BJ (cell line): ENCODE data around the gene ADRA2C. TPM values are rescaled to one million over a fixed set of nuclear protein-coding genes. Genes with fewer than 3 reads are reported as not detected.

ENCODE experiments used
- CTCF ChIA-PET: fragments of 350-600 bp; formaldehyde crosslinking; extraction: SDS; loops from one replicate; lab custom pipeline; 2021; ENCODE audit warnings: antibody characterized with exemption, inconsistent platforms; lab: Yijun Ruan, JAX
- POLR2A ChIA-PET: fragments of 300-600 bp; sonication (Branson Sonifier 250); formaldehyde crosslinking; extraction: SDS; loops from one replicate; lab custom pipeline; 2021; ENCODE audit warnings: antibody characterized with exemption; lab: Charles Lee
- DNase-seq: peaks from one replicate; pipeline ENCODE4 v3.0.0-alpha.2; 2011; ENCODE audit warnings: low read depth
- H3K27me3 ChIP-seq: 2 replicates; pipeline ENCODE4 v1.6.0; 2011; ENCODE audit warnings: low read length; ENCODE audit not compliant: control insufficient read depth, insufficient read depth
- H3K36me3 ChIP-seq: 2 replicates; pipeline ENCODE4 v1.5.1; 2011; ENCODE audit warnings: low read length; ENCODE audit not compliant: control insufficient read depth, insufficient read depth
- H3K4me3 ChIP-seq: 2 replicates; pipeline ENCODE4 v1.5.1; 2011; ENCODE audit warnings: low read depth, mild to moderate bottlenecking, control low read depth, low read length
- CTCF ChIP-seq: IDR thresholded peaks from 2 replicates; pipeline ENCODE4 v1.5.1; 2011; ENCODE audit warnings: low read depth, mild to moderate bottlenecking, control low read depth, inconsistent platforms, low read length, moderate library complexity; ENCODE audit not compliant: insufficient read depth
- polyA plus RNA-seq: library from polyadenylated mRNA; depleted of rRNA; stranded (reverse); fragments of >200 nt; gene quantifications from 2 replicates; pipeline ENCODE4 v1.2.3, GENCODE V29; 2011

The ADRA2C gene
- polyA plus RNA-seq, 1 experiment: 0.20 TPM

GRCh38 chr4:3790006-3790561 lies 23.9 kb downstream of the ADRA2C start:
- no peak overlapping the region for H3K4me3 ChIP-seq
- POLR2A ChIA-PET: no interaction called here
- no peaks in the 10 kb centered on the region for H3K36me3 ChIP-seq
- TF ChIP-seq CTCF: no peak
- no peak for DNase-seq
- CTCF ChIA-PET: no interaction called here
- no peaks in the 10 kb centered on the region for H3K27me3 ChIP-seq

GRCh38 chr4:3791256-3791655 lies 25.1 kb downstream of the ADRA2C start:
- Histone ChIP-seq H3K4me3 (no peak overlapping the region), H3K27me3 (no peaks in the 10 kb centered on the region), H3K36me3 (no peaks in the 10 kb centered on the region)
- no peak for DNase-seq
- CTCF ChIA-PET: no interaction called here
- POLR2A ChIA-PET: no interaction called here
- TF ChIP-seq CTCF: no peak

- no peak overlapping the region for H3K4me3 ChIP-seq
- ChIA-PET CTCF (no interaction called here), POLR2A (no interaction called here)
- no peak for DNase-seq
- H3K36me3 ChIP-seq: no peaks in the 10 kb centered on the region
- TF ChIP-seq CTCF: no peak
- H3K27me3 ChIP-seq: no peaks in the 10 kb centered on the region
Measured at GRCh38 chr4:3791910-3792542, 25.8 kb downstream of the ADRA2C start.

GRCh38 chr4:3792813-3793212 lies 26.6 kb downstream of the ADRA2C start:
- ChIA-PET CTCF (no interaction called here), POLR2A (no interaction called here)
- no peak for DNase-seq
- Histone ChIP-seq H3K4me3 (no peak overlapping the region), H3K36me3 (no peaks in the 10 kb centered on the region), H3K27me3 (no peaks in the 10 kb centered on the region)
- TF ChIP-seq CTCF: no peak

- DNase-seq: no peak
- ChIA-PET CTCF (no interaction called here), POLR2A (no interaction called here)
- H3K36me3 ChIP-seq: no peaks in the 10 kb centered on the region
- TF ChIP-seq CTCF: no peak
- no peak overlapping the region for H3K4me3 ChIP-seq
- H3K27me3 ChIP-seq: no peaks in the 10 kb centered on the region
Measured at GRCh38 chr4:3793545-3793944, 27.4 kb downstream of the ADRA2C start.
